A673 (cell line): ENCODE results near the gene OR9Q1. TPM values are rescaled to one million over a fixed set of nuclear protein-coding genes. Genes with fewer than 3 reads are reported as not detected.

ENCODE experiments used
- BruUV-seq: library from RNA; stranded (reverse); fragments of 400-500 nt; replicated peaks from 2 replicates; lab custom pipeline; 2021; lab: Mats Ljungman, UMichigan
- CTCF ChIA-PET: fragments of 300-600 bp; sonication (Branson Sonifier 250); formaldehyde crosslinking; loops from one replicate; lab custom pipeline; 2022; ENCODE audit warnings: antibody characterized with exemption; lab: Charles Lee
- POLR2A ChIA-PET: fragments of 300-600 bp; sonication (Branson Sonifier 250); formaldehyde crosslinking; loops from one replicate; lab custom pipeline; 2022; ENCODE audit warnings: antibody characterized with exemption; ENCODE audit not compliant: low non-redundant PET; lab: Charles Lee
- DNase-seq: peaks from one replicate; pipeline ENCODE4 v3.0.0-alpha.2; 2015; ENCODE audit warnings: low spot score
- H3K27ac ChIP-seq: fragments of 200-600 bp; sonication (generic); 2 replicates; pipeline ENCODE4 v1.5.1; 2016; ENCODE audit warnings: mixed run types, low read depth, mild to moderate bottlenecking, mixed read lengths, antibody characterized with exemption, low read length; ENCODE audit not compliant: poor library complexity, severe bottlenecking
- H3K27me3 ChIP-seq: fragments of 200-600 bp; sonication (generic); replicated peaks from 2 replicates; pipeline ENCODE4 v1.6.1; 2017; ENCODE audit warnings: mixed run types, low read depth, mild to moderate bottlenecking, mixed read lengths, antibody characterized with exemption, low read length; ENCODE audit not compliant: insufficient read depth, poor library complexity
- H3K36me3 ChIP-seq: fragments of 200-600 bp; sonication (generic); 2 replicates; pipeline ENCODE4 v1.6.1; 2016; ENCODE audit warnings: mixed run types, mild to moderate bottlenecking, mixed read lengths, antibody characterized with exemption, low read length; ENCODE audit not compliant: insufficient read depth, poor library complexity, severe bottlenecking
- H3K4me1 ChIP-seq: fragments of 200-600 bp; sonication (generic); 2 replicates; pipeline ENCODE4 v1.6.1; 2017; ENCODE audit warnings: mixed run types, mild to moderate bottlenecking, mixed read lengths, antibody characterized with exemption, low read length; ENCODE audit not compliant: insufficient read depth, poor library complexity, severe bottlenecking
- H3K4me3 ChIP-seq: fragments of 200-600 bp; sonication (generic); 2 replicates; pipeline ENCODE4 v1.5.1; 2016; ENCODE audit warnings: low read depth, mixed run types, mild to moderate bottlenecking, mixed read lengths, low read length; ENCODE audit not compliant: poor library complexity, severe bottlenecking
- H3K9me3 ChIP-seq: fragments of 200-600 bp; sonication (generic); 2 replicates; pipeline ENCODE4 v1.6.1; 2016; ENCODE audit warnings: mixed run types, low read depth, mild to moderate bottlenecking, mixed read lengths, antibody characterized with exemption, low read length; ENCODE audit not compliant: poor library complexity, severe bottlenecking
- EZH2 ChIP-seq: fragments of 200-600 bp; sonication (generic); IDR thresholded peaks from 2 replicates; pipeline ENCODE4 v1.6.1; 2017; ENCODE audit warnings: borderline replicate concordance, low read depth, mild to moderate bottlenecking, mixed read lengths, antibody characterized with exemption, low read length; ENCODE audit not compliant: poor library complexity, severe bottlenecking
- intact Hi-C: fragments of 100-400 bp; cut with micrococcal nuclease; formaldehyde crosslinking; loops from one replicate; pipeline ENCODE4 v1.10.0; 2022; ENCODE audit not compliant: unreplicated experiment
- total RNA-seq: library from RNA; stranded (reverse); gene quantifications from 2 replicates; pipeline ENCODE4 v1.2.3, GENCODE V29; 2021
- TF ChIP-seq, protein P1 (sequence below): fragments of 300-800, 200-600 bp; sonication (generic); conservative IDR thresholded peaks from 2 replicates; pipeline ENCODE4 v1.5.1; 2017; ENCODE audit warnings: low read depth, mild to moderate bottlenecking, antibody characterized with exemption, low read length, moderate library complexity, mixed read lengths

The OR9Q1 gene
- total RNA-seq, 1 experiment from 2014 or later, result not detected

DNA sequence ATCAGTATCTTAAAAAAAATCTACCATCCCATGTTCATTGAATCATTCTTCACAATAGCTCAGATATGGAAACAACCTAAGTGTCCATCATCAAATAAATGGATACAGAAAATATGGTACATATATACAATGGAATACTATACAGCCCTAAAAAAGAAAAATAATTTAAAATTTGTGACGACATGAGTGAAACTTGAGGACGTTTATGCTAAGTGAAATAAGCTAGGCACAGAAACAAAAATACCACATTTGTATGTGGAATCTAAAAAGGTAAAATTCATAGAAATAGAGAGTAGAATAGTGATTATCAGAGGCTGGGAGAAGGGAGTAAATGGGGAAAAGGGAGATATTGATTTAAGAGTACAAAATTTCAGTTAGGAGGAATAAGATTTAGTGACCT lies 62.8 kb downstream of the OR9Q1 start:
- no peak overlapping the region for H3K27ac ChIP-seq
- intact Hi-C loops, result no loop called here
- H3K27me3 ChIP-seq, result no peaks in the 10 kb centered on the region
- no peak overlapping the region for H3K4me3 ChIP-seq
- H3K36me3 ChIP-seq, result no peaks in the 10 kb centered on the region
- TF ChIP-seq, protein P1, sequence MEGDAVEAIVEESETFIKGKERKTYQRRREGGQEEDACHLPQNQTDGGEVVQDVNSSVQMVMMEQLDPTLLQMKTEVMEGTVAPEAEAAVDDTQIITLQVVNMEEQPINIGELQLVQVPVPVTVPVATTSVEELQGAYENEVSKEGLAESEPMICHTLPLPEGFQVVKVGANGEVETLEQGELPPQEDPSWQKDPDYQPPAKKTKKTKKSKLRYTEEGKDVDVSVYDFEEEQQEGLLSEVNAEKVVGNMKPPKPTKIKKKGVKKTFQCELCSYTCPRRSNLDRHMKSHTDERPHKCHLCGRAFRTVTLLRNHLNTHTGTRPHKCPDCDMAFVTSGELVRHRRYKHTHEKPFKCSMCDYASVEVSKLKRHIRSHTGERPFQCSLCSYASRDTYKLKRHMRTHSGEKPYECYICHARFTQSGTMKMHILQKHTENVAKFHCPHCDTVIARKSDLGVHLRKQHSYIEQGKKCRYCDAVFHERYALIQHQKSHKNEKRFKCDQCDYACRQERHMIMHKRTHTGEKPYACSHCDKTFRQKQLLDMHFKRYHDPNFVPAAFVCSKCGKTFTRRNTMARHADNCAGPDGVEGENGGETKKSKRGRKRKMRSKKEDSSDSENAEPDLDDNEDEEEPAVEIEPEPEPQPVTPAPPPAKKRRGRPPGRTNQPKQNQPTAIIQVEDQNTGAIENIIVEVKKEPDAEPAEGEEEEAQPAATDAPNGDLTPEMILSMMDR, result no peak
- TF ChIP-seq EZH2, result no peak
- DNase-seq, result no peak
- BruUV-seq, result no TSS peak
- ChIA-PET POLR2A (no interaction called here), CTCF (no interaction called here)
- H3K4me1 ChIP-seq, result no peaks in the 10 kb centered on the region
- H3K9me3 ChIP-seq, result no peaks in the 10 kb centered on the region

DNA sequence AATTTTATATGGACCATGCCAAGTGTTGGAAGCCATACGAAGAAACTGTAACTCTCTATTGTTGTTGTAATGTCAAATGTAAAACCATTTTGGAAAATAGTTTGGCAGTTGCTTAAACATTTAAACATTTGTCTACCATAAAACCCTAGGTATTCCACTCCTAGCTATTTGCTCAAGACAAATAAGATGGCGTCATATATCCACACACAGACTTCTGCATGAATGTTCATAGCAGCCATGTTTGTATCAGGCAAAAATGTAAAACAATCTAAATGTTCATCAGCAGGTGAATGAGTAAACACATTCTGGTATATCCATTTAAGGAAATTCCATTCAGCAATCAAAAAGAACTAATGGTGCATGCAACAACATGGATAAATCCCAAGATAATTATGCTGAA lies 73.8 kb downstream of the OR9Q1 start:
- no peaks in the 10 kb centered on the region for H3K9me3 ChIP-seq
- H3K27me3 ChIP-seq, result peaks cover 5% of the 10 kb centered on the region
- no peak overlapping the region for H3K27ac ChIP-seq
- H3K4me1 ChIP-seq, result no peaks in the 10 kb centered on the region
- intact Hi-C loops, result no loop called here
- POLR2A ChIA-PET, result no interaction called here
- no peaks in the 10 kb centered on the region for H3K36me3 ChIP-seq
- H3K4me3 ChIP-seq, result no peak overlapping the region
- CTCF ChIA-PET, result no interaction called here
- BruUV-seq, result no TSS peak
- TF ChIP-seq, protein P1, result no peak
- no peak for TF ChIP-seq EZH2
- DNase-seq, result no peak

DNA sequence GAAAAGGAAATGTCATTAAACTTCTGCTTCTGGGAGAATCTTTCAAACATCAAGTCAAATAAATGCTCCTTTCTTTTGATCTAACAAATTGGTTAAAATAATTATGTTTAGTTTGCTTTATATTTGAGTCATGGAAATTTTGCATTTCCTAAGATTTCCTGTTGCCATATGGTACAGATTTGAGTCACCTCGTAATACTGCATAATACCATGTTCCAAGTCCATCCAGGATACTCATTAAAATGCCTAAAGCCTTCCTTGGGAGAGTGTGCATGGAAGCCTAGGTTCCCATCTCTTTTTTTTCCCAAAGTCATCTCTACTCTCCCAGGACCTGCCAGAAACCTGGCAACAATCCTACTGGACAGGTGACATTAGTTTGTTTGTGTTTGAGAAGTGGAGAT lies 97.4 kb downstream of the OR9Q1 start:
- DNase-seq, result no peak
- Histone ChIP-seq H3K36me3 (no peaks in the 10 kb centered on the region), H3K4me1 (no peaks in the 10 kb centered on the region), H3K27ac (no peak overlapping the region), H3K9me3 (no peaks in the 10 kb centered on the region), H3K27me3 (peaks cover 26% of the 10 kb centered on the region), H3K4me3 (no peak overlapping the region)
- POLR2A ChIA-PET, result no interaction called here
- CTCF ChIA-PET, result no interaction called here
- TF ChIP-seq EZH2, result no peak
- TF ChIP-seq, protein P1, result no peak
- intact Hi-C loops, result no loop called here
- no TSS peak for BruUV-seq
